CD14-positive monocyte (primary cell): ENCODE results near the gene FCRL4. TPM values are rescaled to one million over a fixed set of nuclear protein-coding genes. Genes with fewer than 3 reads are reported as not detected.

Source experiments
- DNase-seq, 3 donors: peaks; one replicate each; pipeline ENCODE4 v3.0.0-alpha.2; 2011 to 2022
- H2AFZ ChIP-seq: 2 replicates; pipeline ENCODE4 v1.6.0; 2012; ENCODE audit warnings: mild to moderate bottlenecking, low read depth, low read length, inconsistent platforms; ENCODE audit not compliant: insufficient read depth, poor library complexity, severe bottlenecking
- H3K27ac ChIP-seq, 2 donors: 1 replicate in 1 of 2; 2 replicates in 1 of 2; pipeline ENCODE4 v1.5.1; 2012 to 2013; ENCODE audit warnings: low read length in 2 of 2, control low read depth in 1 of 2, inconsistent platforms in 1 of 2, low read depth in 1 of 2, mild to moderate bottlenecking in 1 of 2
- H3K27me3 ChIP-seq, 2 donors: one replicate each; pipeline versions ENCODE4 v1.6.0 to v1.6.1; 2011 to 2013; ENCODE audit warnings: low read length in 2 of 2; ENCODE audit not compliant: control insufficient read depth in 2 of 2, insufficient read depth in 2 of 2
- H3K36me3 ChIP-seq, 2 donors: replicated peaks in 1 of 2; 1 replicate in 1 of 2; 2 replicates in 1 of 2; pipeline versions ENCODE4 v1.5.1 to v1.6.1; 2012 to 2013; ENCODE audit warnings: low read length in 2 of 2, control low read depth in 1 of 2, inconsistent platforms in 1 of 2, mild to moderate bottlenecking in 1 of 2; ENCODE audit not compliant: insufficient read depth in 2 of 2, control insufficient read depth in 1 of 2
- H3K4me1 ChIP-seq, 2 donors: 1 replicate in 1 of 2; 2 replicates in 1 of 2; pipeline versions ENCODE4 v1.5.1 to v1.6.1; 2012 to 2013; ENCODE audit warnings: low read length in 2 of 2, control low read depth in 1 of 2, inconsistent platforms in 1 of 2, mild to moderate bottlenecking in 1 of 2, moderate library complexity in 1 of 2; ENCODE audit not compliant: insufficient read depth in 2 of 2, control insufficient read depth in 1 of 2
- H3K4me2 ChIP-seq: replicated peaks from 2 replicates; pipeline ENCODE3; 2012; ENCODE audit warnings: low read length, moderate library complexity, mild to moderate bottlenecking; ENCODE audit not compliant: poor library complexity, severe bottlenecking; ENCODE audit errors: extremely low read depth
- H3K4me3 ChIP-seq, 3 experiments: fragments of 200-600 bp in 1 of 3; sonication (generic) in 1 of 3; replicated peaks in 1 of 3; 1 replicate in 2 of 3; 2 replicates in 1 of 3; pipeline ENCODE4 v1.5.1; 2011 to 2013; ENCODE audit warnings: low read length in 3 of 3, mild to moderate bottlenecking in 3 of 3, control low read depth in 2 of 3, low read depth in 2 of 3, inconsistent platforms in 1 of 3, moderate library complexity in 1 of 3
- H3K79me2 ChIP-seq: 2 replicates; pipeline ENCODE4 v1.6.0; 2012; ENCODE audit warnings: mild to moderate bottlenecking, control low read depth, inconsistent platforms, low read length, moderate library complexity; ENCODE audit not compliant: insufficient read depth
- H3K9ac ChIP-seq: 2 replicates; pipeline ENCODE4 v1.6.0; 2017; ENCODE audit warnings: low read length, mild to moderate bottlenecking; ENCODE audit not compliant: insufficient read depth, poor library complexity, severe bottlenecking
- H3K9me3 ChIP-seq, 2 donors: replicated peaks in 1 of 2; 1 replicate in 1 of 2; 2 replicates in 1 of 2; pipeline versions ENCODE4 v1.5.1 to v1.6.1; 2012 to 2013; ENCODE audit warnings: low read length in 2 of 2, control low read depth in 1 of 2; ENCODE audit not compliant: control insufficient read depth in 1 of 2, insufficient read depth in 1 of 2
- H4K20me1 ChIP-seq: 2 replicates; pipeline ENCODE4 v1.6.0; 2012; ENCODE audit warnings: mild to moderate bottlenecking, low read length, control low read depth, moderate library complexity; ENCODE audit not compliant: insufficient read depth
- H3K27ac Mint-ChIP-seq, 7 donors: one replicate each; pipeline ENCODE4 v1.8.0; 2020; ENCODE audit warnings: mild to moderate bottlenecking in 7 of 7, mixed read lengths in 7 of 7, moderate library complexity in 6 of 7, inconsistent platforms in 2 of 7
- H3K27me3 Mint-ChIP-seq, 3 donors: one replicate each; pipeline ENCODE4 v1.8.0; 2021 to 2022; ENCODE audit warnings: low read depth in 3 of 3, mild to moderate bottlenecking in 3 of 3, mixed read lengths in 3 of 3, moderate library complexity in 3 of 3, inconsistent platforms in 1 of 3
- H3K36me3 Mint-ChIP-seq, 2 donors: one replicate each; pipeline ENCODE4 v1.8.0; 2020; ENCODE audit warnings: mixed read lengths in 2 of 2, inconsistent platforms in 1 of 2, mild to moderate bottlenecking in 1 of 2
- H3K4me1 Mint-ChIP-seq: one replicate; pipeline ENCODE4 v1.8.0; 2020; ENCODE audit warnings: mild to moderate bottlenecking, mixed read lengths
- H3K4me3 Mint-ChIP-seq, 2 donors: one replicate each; pipeline ENCODE4 v1.8.0; 2020; ENCODE audit warnings: mild to moderate bottlenecking in 2 of 2, mixed read lengths in 2 of 2, moderate library complexity in 1 of 2
- H3K9me3 Mint-ChIP-seq, 7 donors: one replicate each; pipeline ENCODE4 v1.8.0; 2020 to 2022; ENCODE audit warnings: mixed read lengths in 7 of 7, mild to moderate bottlenecking in 6 of 7, moderate library complexity in 6 of 7, inconsistent platforms in 2 of 7
- WGBS: methylation state at CpG from one replicate; pipeline ENCODE4 v1.1.5; 2013; ENCODE audit warnings: missing lambda C conversion rate; ENCODE audit not compliant: insufficient coverage; 5-methylcytosine and 5-hydroxymethylcytosine counted together
- intact Hi-C, 2 donors: fragments of 100-400 bp; cut with micrococcal nuclease; formaldehyde crosslinking; loops; one replicate each; pipeline versions ENCODE4 v1.15.0 to v1.15.1; 2023
- polyA plus RNA-seq, 3 donors: library from polyadenylated mRNA; depleted of rRNA in 1 of 3; unstranded in 2 of 3; stranded (reverse) in 1 of 3; fragments of 300-500 nt in 2 of 3; fragments of >200 nt in 1 of 3; fragmentation: Illumina TruSeq in 2 of 3; gene quantifications; 1 replicate in 2 of 3; 2 replicates in 1 of 3; pipeline ENCODE4 v1.2.3, GENCODE V29; 2012 to 2021
- TF ChIP-seq, protein P1 (sequence below): fragments of 200-600 bp; IDR thresholded peaks from one replicate; pipeline ENCODE4 v1.8.0; 2022; ENCODE audit warnings: antibody characterized with exemption, mild to moderate bottlenecking

FCRL4 gene
- polyA plus RNA-seq, 3 donors: not detected

DNA sequence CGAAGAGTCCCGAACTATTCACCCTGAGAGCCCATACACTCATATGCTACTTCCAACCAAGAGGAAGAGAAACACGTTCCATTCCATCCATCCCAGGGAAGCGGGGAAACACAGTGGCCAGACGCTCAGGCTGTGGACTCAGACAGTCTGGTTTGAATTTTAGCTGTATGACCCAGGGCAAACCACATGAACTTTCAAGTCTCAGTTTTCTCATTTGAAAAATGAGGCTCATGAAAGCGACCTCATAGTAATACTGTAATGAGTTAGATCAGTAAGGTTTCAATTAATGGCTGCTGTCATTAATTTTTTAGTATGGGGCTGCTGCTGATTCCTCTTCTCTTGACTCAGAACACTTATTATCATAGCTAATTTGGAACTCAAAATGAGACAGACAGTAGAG, 1.5 kb downstream of the FCRL4 start:
- Histone ChIP-seq H3K4me3 (no peak overlapping the region), H3K36me3 (no peaks in the 10 kb centered on the region), H3K4me1 (peaks cover 10% of the 10 kb centered on the region in 2 donors), H3K27me3 (peaks cover 78 to 85% of the 10 kb centered on the region in 2 donors), H3K79me2 (no peaks in the 10 kb centered on the region), H3K27ac (no peak overlapping the region), H3K9me3 (no peaks in the 10 kb centered on the region), H3K9ac (no peak overlapping the region), H3K4me2 (no peak overlapping the region), H2AFZ (no peak overlapping the region), H4K20me1 (no peaks in the 10 kb centered on the region)
- intact Hi-C loops: no loop called here
- peak overlapping the region in 1 of 2 donors; percentile 62 for H3K4me3 Mint-ChIP-seq
- peaks cover 64 to 88% (median 83%) of the 10 kb centered on the region in 3 donors for H3K27me3 Mint-ChIP-seq
- no peak for DNase-seq
- peaks cover 9% of the 10 kb centered on the region for H3K4me1 Mint-ChIP-seq
- H3K27ac Mint-ChIP-seq: no peak overlapping the region
- H3K36me3 Mint-ChIP-seq: no peaks in the 10 kb centered on the region
- 100% methylated on average over 2 of the region's 6 CpGs for WGBS
- TF ChIP-seq, protein P1, sequence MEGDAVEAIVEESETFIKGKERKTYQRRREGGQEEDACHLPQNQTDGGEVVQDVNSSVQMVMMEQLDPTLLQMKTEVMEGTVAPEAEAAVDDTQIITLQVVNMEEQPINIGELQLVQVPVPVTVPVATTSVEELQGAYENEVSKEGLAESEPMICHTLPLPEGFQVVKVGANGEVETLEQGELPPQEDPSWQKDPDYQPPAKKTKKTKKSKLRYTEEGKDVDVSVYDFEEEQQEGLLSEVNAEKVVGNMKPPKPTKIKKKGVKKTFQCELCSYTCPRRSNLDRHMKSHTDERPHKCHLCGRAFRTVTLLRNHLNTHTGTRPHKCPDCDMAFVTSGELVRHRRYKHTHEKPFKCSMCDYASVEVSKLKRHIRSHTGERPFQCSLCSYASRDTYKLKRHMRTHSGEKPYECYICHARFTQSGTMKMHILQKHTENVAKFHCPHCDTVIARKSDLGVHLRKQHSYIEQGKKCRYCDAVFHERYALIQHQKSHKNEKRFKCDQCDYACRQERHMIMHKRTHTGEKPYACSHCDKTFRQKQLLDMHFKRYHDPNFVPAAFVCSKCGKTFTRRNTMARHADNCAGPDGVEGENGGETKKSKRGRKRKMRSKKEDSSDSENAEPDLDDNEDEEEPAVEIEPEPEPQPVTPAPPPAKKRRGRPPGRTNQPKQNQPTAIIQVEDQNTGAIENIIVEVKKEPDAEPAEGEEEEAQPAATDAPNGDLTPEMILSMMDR: no peak
- peaks cover 0 to 11% (median 4%) of the 10 kb centered on the region in 7 donors for H3K9me3 Mint-ChIP-seq

DNA sequence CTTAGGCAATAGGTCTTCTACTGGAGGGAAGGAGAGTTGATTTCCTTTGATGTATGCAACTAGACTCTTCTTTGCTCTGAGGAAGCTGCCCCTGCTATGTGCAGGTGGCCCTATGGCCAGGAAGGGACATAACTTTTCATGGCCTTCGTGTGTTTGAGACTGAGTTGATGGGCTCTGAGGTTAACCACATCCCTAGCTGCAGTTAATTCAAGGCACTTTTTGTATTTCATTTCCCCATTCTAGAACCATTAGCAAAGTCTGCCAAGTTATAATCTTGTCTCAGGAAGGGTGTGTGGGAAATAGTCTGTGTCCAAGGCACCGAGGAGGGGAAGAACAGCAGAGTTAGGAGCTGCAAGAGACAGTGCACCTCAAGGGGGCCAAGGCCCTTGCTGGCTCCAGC, 2.5 kb downstream of the FCRL4 start:
- Histone ChIP-seq H3K4me3 (no peak overlapping the region), H3K4me1 (peaks cover 10% of the 10 kb centered on the region in 2 donors), H3K79me2 (no peaks in the 10 kb centered on the region), H3K4me2 (no peak overlapping the region), H3K27me3 (peaks cover 81 to 88% of the 10 kb centered on the region in 2 donors), H3K9me3 (no peaks in the 10 kb centered on the region), H4K20me1 (no peaks in the 10 kb centered on the region), H3K36me3 (no peaks in the 10 kb centered on the region), H3K9ac (no peak overlapping the region), H2AFZ (no peak overlapping the region), H3K27ac (no peak overlapping the region)
- Mint-ChIP-seq H3K27me3 (peaks cover 67 to 92% (median 92%) of the 10 kb centered on the region in 3 donors), H3K36me3 (no peaks in the 10 kb centered on the region), H3K27ac (peak overlapping the region in 1 of 7 donors; percentile 74), H3K9me3 (peaks cover 0 to 11% (median 4%) of the 10 kb centered on the region in 7 donors), H3K4me1 (peaks cover 9% of the 10 kb centered on the region), H3K4me3 (peak overlapping the region in 1 of 2 donors; percentile 26)
- WGBS: 0% methylated on average over 1 of the region's 2 CpGs
- intact Hi-C loops: no loop called here
- TF ChIP-seq, protein P1: no peak
- DNase-seq: no peak
